Occipital lobe (tissue), 2 donors: ENCODE results near the gene MAP7D1. TPM values are rescaled to one million over a fixed set of nuclear protein-coding genes. Genes with fewer than 3 reads are reported as not detected.

Experiments used
- DNase-seq: peaks from one replicate; lab custom pipeline; 2025; lab: John Stamatoyannopoulos, UW
- total RNA-seq: library from RNA; depleted of rRNA; stranded (reverse); fragments of >200 nt; gene quantifications from one replicate; pipeline ENCODE4 v1.2.3, GENCODE V29; 2014

MAP7D1 gene
- total RNA-seq = 49.6 TPM

GRCh38 chr1:36155408-36156328 lies at the start of gene MAP7D1:
Gene MAP7D1 (plus strand): TSS chr1:36156160. CDS start chr1:36156418, 258 bp downstream.
- peak; percentile 89 for DNase-seq

DNA sequence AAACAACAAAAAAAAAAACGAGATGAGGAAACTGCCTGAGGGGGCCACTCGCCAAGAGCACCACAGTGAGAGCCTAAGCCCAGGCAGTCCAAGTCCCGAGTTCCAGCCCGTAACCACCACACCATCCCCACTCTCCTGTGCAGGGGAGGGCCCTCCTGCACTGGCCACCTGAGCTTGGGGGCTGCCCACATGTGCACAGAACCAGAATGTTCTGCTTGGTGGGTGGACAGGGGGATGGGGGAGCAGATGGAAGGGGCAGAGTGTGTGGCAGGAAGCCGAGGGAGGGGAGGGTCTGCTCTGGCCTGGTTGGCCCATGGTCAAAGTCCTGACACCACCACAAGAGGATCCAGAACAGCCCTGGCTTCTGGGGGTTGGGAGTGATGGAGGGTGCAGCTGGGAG lies 49.7 kb upstream of the MAP7D1 start:
- DNase-seq = no peak

DNA sequence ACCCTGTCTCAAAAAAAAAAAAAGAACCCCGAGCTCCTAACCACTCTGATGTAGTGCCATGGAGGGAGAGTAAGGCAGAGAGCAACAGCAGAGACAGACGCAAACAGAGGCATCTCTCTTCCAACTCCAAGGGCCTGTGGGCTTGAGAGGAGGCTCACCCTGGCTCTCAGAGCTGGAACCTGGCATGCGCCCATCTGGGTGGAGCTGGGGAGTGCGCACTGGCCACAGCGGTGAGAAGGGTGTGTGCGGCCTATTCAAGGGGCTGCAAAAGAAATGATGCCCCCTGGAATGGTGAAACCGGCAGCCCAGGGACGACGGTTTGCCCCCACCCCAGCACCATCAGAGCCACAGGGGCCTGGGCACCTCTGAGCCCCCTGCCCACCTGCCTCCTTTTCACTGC lies 48.6 kb upstream of the MAP7D1 start:
- no peak for DNase-seq

- DNase-seq = no peak
Measured at GRCh38 chr1:36108314-36108713, 47.6 kb upstream of the MAP7D1 start.

- DNase-seq = no peak
Measured at GRCh38 chr1:36109041-36109679, 46.8 kb upstream of the MAP7D1 start.

DNA sequence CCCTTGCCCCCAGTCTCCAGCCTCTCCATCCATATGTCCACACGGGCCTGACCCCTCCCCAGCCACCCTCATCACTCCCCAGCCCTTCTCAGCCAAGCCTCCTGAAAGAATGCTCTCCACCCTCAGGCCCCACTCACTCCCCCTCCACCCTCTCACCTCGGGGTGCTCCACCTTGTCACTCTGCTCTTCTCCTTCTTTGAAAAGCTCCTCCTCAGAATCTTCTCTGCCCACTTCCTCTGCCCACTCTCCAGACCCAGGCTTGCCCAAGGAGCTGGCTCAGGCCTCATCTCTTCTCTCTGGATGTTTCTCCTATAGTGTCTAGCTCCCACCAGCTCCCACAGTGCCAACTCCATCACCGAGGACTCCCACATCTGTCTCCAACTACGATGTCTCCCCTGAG lies 44.8 kb upstream of the MAP7D1 start:
- no peak for DNase-seq

DNA sequence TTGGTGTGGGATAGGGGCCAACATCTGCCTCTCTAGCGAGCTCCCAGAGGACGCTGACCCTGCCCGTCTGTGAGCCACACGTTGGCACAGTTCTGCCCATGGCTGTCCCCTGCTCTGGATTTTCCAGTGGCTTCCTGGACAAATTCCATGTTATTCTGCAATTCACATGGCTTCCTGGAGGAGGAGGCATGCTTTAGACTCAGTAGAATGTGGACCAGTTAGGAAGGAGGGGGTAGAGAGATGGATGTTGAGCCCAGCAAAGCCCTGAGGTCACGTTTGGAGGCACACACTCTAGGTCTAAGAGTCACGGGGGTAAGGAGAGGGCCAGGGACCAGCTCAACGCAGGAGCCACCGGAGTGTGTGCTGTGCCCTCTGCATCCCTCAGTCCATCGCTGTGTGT lies 43.1 kb upstream of the MAP7D1 start:
- no peak for DNase-seq

DNA sequence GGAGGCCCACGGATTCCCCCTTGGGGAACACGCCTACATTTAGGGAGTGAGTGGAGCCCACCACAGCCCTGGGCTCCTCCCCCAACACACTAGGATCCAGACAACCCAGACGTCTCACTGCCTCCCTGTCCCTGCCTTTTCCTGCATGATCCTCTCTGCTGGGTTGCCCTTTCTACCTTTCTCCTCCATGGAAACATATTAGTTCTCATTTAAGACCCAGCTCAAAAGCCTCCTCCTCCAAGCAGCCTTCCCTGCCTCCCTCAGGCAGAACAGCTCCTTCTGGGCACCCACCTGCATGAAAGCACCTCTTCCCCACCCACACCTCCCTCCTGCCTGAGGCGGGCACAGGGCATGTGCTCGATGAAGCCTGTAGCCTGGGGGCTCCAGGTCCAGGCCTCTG lies 41.6 kb upstream of the MAP7D1 start:
- DNase-seq = no peak

GRCh38 chr1:36115200-36115669 lies 40.7 kb upstream of the MAP7D1 start:
- no peak for DNase-seq

- DNase-seq = no peak
Measured at GRCh38 chr1:36115931-36116330, 40.0 kb upstream of the MAP7D1 start.

- DNase-seq = no peak
Measured at GRCh38 chr1:36116901-36117300, 39.1 kb upstream of the MAP7D1 start.

- no peak for DNase-seq
Measured at GRCh38 chr1:36118447-36119204, 37.3 kb upstream of the MAP7D1 start.

- DNase-seq = no peak
Measured at GRCh38 chr1:36119456-36119855, 36.5 kb upstream of the MAP7D1 start.

DNA sequence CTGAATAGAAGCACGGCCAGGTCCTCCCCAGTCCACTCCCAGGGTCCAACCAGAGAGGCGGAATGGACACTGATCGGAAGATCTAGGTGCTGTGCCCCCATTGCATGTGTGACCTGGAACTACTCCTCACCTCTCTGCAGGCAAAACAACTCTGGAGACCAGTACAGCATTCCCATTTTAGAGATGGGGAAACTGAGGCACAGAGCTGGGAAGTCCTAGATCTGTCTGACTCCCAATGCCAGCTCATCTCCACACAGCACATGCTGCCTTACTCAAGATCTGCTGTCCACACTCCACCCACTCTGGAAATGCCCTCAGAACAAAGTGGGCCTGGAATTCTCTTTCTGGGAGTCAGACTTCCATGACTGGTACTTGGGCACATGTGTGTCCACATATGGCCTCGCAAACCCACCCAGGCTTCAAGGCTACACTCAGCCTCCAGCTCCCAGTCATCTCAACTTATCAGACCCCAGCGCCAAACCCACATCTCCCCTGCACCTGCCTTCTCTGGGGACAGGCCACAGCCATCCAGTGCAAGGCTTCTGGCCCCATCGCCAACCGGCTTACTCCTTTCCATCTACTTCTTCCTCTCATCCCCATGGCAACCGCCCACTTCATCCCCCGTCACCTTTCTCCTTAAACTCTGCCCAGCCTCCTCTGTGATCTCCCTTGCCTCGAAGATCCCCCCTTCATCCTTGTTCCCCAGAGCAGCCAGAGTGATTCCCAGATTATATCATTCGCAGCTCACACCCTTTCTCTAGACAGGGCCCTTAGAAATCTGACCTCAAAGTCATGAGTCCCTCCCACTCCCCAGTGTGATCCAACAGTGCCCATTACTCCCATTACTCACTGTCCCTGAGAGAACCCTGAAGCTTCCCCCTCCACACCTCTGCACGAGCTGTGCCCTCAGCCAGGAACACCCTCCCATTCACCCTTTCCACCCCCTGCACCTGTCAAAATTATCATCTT lies 33.6 kb upstream of the MAP7D1 start:
- DNase-seq = no peak

DNA sequence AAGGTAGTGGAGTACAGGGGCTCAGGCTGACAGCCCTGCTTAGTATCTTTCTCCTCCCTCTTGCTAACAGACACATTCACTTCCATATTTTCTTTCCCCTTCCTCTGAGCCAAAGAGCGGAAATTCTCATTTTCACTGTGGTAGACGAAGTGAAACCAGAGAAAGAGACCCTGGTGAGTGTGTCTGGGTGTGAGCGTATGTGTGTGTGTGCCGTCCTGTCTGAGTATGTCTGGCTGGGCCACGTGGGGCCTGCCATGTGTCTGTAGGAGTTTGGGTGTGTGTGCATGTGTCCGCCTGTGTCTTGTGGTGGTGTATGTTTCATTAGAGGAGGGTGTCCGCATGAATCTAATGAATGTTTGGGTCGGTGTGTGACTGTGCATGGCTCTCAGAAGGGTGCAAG lies 32.6 kb upstream of the MAP7D1 start:
- no peak for DNase-seq

DNA sequence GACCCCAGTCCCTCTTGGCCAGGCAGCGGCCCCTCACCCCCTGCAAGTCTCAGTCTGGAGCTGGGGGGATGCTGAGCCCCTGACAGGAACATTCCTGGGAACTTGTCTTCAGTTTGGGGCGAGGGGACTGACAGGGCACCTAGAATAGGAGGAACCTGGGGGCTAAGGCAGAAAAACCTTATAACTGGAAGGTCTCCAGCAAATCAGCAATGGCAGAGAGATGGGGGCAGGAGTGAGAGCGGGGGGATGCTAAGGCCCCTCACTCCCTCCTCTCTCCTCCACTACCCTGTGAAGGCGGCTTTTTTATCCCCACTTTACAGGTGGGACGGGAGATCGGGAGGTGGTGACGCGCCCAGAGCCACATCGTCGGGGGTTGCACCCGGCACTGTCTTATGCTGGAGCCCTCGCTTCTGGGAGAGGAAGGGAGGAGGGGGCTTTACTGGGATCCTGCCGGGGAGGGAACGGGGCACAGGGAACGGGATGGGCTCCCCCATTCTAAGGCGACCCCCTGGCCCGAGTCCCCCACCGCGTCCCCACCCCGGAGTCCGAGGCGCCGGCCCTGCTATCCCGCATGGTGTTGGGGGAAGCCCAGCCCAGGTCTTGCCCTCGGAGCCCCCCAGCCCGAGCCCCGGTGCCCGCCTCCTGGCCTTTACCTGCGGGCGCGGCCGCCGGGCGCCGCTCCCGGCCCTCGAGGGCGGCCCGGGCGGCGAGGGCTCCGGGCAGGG lies 31.4 kb upstream of the MAP7D1 start:
- no peak for DNase-seq

DNA sequence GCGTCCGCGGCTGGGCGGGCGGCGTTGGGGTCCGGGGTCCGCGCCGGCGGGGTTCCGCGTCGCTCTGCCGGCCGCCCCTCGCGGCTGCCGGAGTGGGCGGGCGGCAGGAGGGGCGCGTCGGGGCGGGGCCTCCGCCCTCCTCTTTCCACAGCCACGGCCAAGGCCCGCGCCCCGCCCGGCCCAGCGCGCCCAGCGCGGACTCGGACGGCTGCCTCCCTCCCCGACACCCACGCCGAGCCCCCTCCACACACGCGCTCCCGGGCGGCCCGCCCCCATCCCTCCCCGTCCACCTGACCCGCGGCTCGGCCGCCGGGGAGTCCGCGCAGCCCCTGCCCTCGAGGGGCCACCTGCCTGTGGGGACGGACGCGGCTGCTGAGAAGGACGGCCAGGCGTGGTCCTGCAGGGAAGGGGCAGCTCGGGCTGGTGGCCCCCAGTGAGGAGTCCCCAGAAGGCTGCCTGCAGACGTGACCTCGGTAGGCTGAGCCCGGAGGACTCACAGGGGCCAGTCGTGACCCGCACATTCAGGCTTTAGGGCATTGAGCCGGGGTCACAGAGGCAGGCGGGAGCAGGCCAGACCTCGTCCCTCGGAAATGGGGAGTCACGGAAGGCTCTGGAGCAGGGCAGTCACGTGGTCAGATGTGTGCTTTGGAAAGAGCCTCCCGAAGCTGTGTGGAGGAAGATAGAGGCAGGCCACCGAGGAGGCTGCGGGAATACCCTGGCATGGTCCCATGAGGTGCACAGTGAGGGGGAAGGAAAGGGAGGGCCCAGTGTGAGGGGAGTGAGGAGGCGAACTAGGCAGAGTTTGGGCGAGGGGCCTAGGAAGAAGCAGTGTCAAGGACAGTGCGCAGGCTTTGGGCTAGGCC lies 30.6 kb upstream of the MAP7D1 start, which contains the start of gene COL8A2:
Gene COL8A2, minus strand, starts transcription at position 94 of the 863 bp plus-strand sequence. CDS start 24,980 bp downstream, outside the sequence.
- DNase-seq = no peak

DNA sequence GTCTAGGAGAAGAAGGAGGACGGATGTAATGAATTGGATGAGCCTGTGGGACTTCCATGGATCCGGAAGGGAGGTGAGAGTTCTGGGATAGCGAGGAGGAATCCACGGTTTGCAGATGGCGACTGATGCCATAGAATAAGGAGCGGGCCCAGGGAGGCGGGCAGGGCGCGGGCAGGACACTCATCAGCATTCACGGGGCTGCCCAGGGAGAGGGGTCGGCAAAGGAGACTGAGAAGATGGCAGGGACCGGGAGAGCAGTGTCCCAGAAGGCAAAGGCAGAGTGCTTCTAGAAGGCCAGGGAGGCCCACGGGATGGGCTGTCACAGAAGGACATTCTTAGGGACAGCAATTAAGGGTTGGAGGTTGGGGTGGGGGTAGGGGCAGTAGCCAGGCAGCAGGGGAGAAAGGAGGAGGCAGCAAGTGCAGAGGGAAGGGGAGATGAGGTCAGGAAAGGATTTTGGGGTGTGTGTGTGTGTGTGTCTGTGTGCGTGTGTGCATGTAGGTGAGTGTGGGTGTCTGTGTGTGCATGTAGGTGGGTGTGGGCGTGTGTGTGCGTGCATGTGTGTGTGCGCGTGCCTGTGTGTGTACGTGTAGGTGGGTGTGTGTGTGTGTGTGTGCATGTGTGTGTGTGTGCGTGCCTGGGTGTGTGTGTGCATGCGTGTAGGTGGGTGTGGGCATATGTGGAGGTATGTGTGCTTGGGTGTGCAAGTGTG lies 29.8 kb upstream of the MAP7D1 start:
- no peak for DNase-seq
